Calu3 (cell line): ENCODE results near the gene OCA2. TPM values are rescaled to one million over a fixed set of nuclear protein-coding genes. Genes with fewer than 3 reads are reported as not detected.

ENCODE experiments used
- BruUV-seq: library from RNA; stranded (reverse); fragments of 400-500 nt; replicated peaks from 2 replicates; lab custom pipeline; 2021; lab: Mats Ljungman, UMichigan
- CTCF ChIA-PET: fragments of 300-600 bp; sonication (Branson Sonifier 250); formaldehyde crosslinking; loops from one replicate; lab custom pipeline; 2022; ENCODE audit warnings: antibody characterized with exemption; lab: Charles Lee
- DNase-seq: peaks from one replicate; pipeline ENCODE4 v3.0.0; 2022
- H3K27ac Mint-ChIP-seq: one replicate; pipeline ENCODE4 v1.8.0; 2022; ENCODE audit warnings: mixed read lengths; ENCODE audit not compliant: unreplicated experiment
- H3K27me3 Mint-ChIP-seq: one replicate; pipeline ENCODE4 v1.8.0; 2022; ENCODE audit warnings: mixed read lengths; ENCODE audit not compliant: unreplicated experiment
- H3K36me3 Mint-ChIP-seq: one replicate; pipeline ENCODE4 v1.8.0; 2022; ENCODE audit warnings: mild to moderate bottlenecking, moderate library complexity, mixed read lengths; ENCODE audit not compliant: insufficient read depth, unreplicated experiment
- H3K4me1 Mint-ChIP-seq: one replicate; pipeline ENCODE4 v1.8.0; 2022; ENCODE audit warnings: mild to moderate bottlenecking, low read depth, mixed read lengths; ENCODE audit not compliant: unreplicated experiment
- H3K4me3 Mint-ChIP-seq: one replicate; pipeline ENCODE4 v1.8.0; 2022; ENCODE audit warnings: mild to moderate bottlenecking, low read depth, moderate library complexity, mixed read lengths; ENCODE audit not compliant: unreplicated experiment
- H3K9me3 Mint-ChIP-seq: one replicate; pipeline ENCODE4 v1.8.0; 2022; ENCODE audit warnings: low read depth, mixed read lengths; ENCODE audit not compliant: unreplicated experiment
- intact Hi-C: fragments of 100-400 bp; cut with micrococcal nuclease; formaldehyde crosslinking; loops from one replicate; pipeline ENCODE4 v1.10.0; 2022; ENCODE audit not compliant: unreplicated experiment
- total RNA-seq: library from RNA; stranded (reverse); gene quantifications from 2 replicates; pipeline ENCODE4 v1.2.3, GENCODE V29; 2022
- TF ChIP-seq, protein P1 (sequence below): fragments of 200-600 bp; IDR thresholded peaks from one replicate; pipeline ENCODE4 v1.8.0; 2022; ENCODE audit warnings: antibody characterized with exemption; ENCODE audit not compliant: unreplicated experiment

The OCA2 gene
- total RNA-seq, 1 experiment from 2014 or later: not detected

- Mint-ChIP-seq H3K9me3 (peaks cover 1% of the 10 kb centered on the region), H3K4me3 (no peak overlapping the region), H3K27ac (no peak overlapping the region), H3K27me3 (no peaks in the 10 kb centered on the region), H3K4me1 (no peaks in the 10 kb centered on the region), H3K36me3 (no peaks in the 10 kb centered on the region)
- CTCF ChIA-PET: no interaction called here
- intact Hi-C loops: no loop called here
- no peak for DNase-seq
- BruUV-seq: no TSS peak
- TF ChIP-seq, protein P1, sequence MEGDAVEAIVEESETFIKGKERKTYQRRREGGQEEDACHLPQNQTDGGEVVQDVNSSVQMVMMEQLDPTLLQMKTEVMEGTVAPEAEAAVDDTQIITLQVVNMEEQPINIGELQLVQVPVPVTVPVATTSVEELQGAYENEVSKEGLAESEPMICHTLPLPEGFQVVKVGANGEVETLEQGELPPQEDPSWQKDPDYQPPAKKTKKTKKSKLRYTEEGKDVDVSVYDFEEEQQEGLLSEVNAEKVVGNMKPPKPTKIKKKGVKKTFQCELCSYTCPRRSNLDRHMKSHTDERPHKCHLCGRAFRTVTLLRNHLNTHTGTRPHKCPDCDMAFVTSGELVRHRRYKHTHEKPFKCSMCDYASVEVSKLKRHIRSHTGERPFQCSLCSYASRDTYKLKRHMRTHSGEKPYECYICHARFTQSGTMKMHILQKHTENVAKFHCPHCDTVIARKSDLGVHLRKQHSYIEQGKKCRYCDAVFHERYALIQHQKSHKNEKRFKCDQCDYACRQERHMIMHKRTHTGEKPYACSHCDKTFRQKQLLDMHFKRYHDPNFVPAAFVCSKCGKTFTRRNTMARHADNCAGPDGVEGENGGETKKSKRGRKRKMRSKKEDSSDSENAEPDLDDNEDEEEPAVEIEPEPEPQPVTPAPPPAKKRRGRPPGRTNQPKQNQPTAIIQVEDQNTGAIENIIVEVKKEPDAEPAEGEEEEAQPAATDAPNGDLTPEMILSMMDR: no peak
These were observed 346.4 kb downstream of the OCA2 start for GRCh38 chr15:27752691-27753090.

GRCh38 chr15:27747997-27748396 is 351.1 kb downstream of the OCA2 start:
- CTCF ChIA-PET: no interaction called here
- H3K4me1 Mint-ChIP-seq: no peaks in the 10 kb centered on the region
- H3K27ac Mint-ChIP-seq: no peak overlapping the region
- no peaks in the 10 kb centered on the region for H3K27me3 Mint-ChIP-seq
- H3K9me3 Mint-ChIP-seq: no peaks in the 10 kb centered on the region
- no peak for DNase-seq
- BruUV-seq: no TSS peak
- TF ChIP-seq, protein P1: no peak
- no peak overlapping the region for H3K4me3 Mint-ChIP-seq
- H3K36me3 Mint-ChIP-seq: no peaks in the 10 kb centered on the region
- intact Hi-C loops: no loop called here

DNA sequence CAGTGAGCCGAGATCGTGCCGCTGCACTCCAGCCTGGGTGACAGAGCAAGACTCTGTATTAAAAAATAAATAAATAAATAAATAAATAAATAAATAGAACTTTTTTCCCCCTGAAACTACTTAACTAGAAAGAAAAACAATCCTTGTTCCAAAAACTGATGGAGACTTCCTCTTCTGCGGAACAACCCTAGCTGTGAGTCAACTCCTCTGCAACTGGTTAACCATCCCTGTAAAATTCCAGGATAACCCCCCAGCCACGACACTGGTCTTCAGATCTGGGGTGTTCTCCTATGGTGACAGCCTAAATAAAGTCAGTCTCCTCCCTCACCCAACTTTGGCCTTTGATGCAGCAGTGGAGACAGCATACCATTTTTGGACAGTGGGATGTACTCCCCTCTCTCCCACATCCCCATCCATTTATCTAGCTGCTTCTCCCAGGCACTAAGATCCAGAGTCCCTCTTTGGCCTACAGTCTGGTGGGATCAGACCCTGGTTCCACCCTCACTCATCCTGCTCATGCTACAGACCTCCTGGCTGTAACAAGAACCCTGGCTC is 352.6 kb downstream of the OCA2 start:
- Mint-ChIP-seq H3K4me1 (no peaks in the 10 kb centered on the region), H3K27ac (no peak overlapping the region), H3K27me3 (no peaks in the 10 kb centered on the region), H3K4me3 (no peak overlapping the region), H3K9me3 (no peaks in the 10 kb centered on the region), H3K36me3 (no peaks in the 10 kb centered on the region)
- intact Hi-C loops: no loop called here
- no peak for DNase-seq
- TF ChIP-seq, protein P1: no peak
- CTCF ChIA-PET: no interaction called here
- no TSS peak for BruUV-seq

DNA sequence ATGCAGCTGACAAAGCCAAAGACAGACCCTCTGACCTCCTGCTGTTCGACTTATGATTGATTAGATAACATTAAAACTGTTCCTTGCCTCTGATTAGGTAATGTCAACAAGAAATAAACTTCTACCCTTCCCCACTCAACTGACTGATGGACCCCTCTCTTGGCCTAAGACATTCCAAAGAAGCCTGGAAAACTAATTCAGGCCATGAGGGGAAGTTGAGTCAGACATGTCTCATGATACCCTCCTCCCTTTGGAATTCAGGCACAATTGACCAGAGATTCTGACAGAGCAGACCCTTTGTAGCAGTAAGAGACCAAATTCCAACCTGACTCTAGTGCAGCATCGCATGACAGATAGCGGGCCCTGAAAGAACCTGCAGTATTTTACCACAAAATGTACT is 354.5 kb downstream of the OCA2 start:
- TF ChIP-seq, protein P1: no peak
- intact Hi-C loops: no loop called here
- Mint-ChIP-seq H3K4me3 (no peak overlapping the region), H3K36me3 (no peaks in the 10 kb centered on the region), H3K27me3 (no peaks in the 10 kb centered on the region), H3K27ac (no peak overlapping the region), H3K9me3 (peaks cover 3% of the 10 kb centered on the region), H3K4me1 (no peaks in the 10 kb centered on the region)
- no peak for DNase-seq
- CTCF ChIA-PET: no interaction called here
- no TSS peak for BruUV-seq
